ENCODE results near the gene CAMK1G. TPM values are rescaled to one million over a fixed set of nuclear protein-coding genes. Genes with fewer than 3 reads are reported as not detected.

Gene CAMK1G
- total RNA-seq, 4 donors from 2014 or later, result 0.23 to 0.34 TPM; not detected in 2

- DNase-seq (ENCODE audit: low spot score in 2 of 2), result no peak
- no peaks in the 10 kb centered on the region for H3K9me3 ChIP-seq
- H3K4me1 ChIP-seq, result no peaks in the 10 kb centered on the region
- H3K36me3 ChIP-seq, result no peaks in the 10 kb centered on the region
- no peak overlapping the region for H3K4me3 ChIP-seq
- WGBS, result 35% methylated on average over 2 of the region's 2 CpGs
- H3K27me3 ChIP-seq, result peaks cover 4% of the 10 kb centered on the region
- H3K27ac ChIP-seq, result no peak overlapping the region
- TF ChIP-seq EP300 (IDR thresholded peaks at IDR 0.05) (no peak), POLR2A (IDR thresholded peaks at IDR 0.05) (no peak), CTCF (IDR thresholded peaks at IDR 0.05) (no peak), POLR2AphosphoS5 (IDR thresholded peaks at IDR 0.05) (no peak)
These were observed 14.0 kb downstream of the CAMK1G start for GRCh38 chr1:209597499-209597898.

- Histone ChIP-seq H3K9me3 (no peaks in the 10 kb centered on the region), H3K4me3 (no peak overlapping the region), H3K27me3 (peaks cover 4% of the 10 kb centered on the region), H3K36me3 (no peaks in the 10 kb centered on the region), H3K4me1 (no peaks in the 10 kb centered on the region), H3K27ac (no peak overlapping the region)
- whole genome bisulfite sequencing, result 73% methylated on average over 1 of the region's 1 CpG
- DNase-seq (ENCODE audit: low spot score in 2 of 2), result no peak
- no peak for TF ChIP-seq POLR2A (IDR thresholded peaks at IDR 0.05)
- TF ChIP-seq POLR2AphosphoS5 (IDR thresholded peaks at IDR 0.05), result no peak
- TF ChIP-seq CTCF (IDR thresholded peaks at IDR 0.05), result no peak
- no peak for TF ChIP-seq EP300 (IDR thresholded peaks at IDR 0.05)
These were observed 14.7 kb downstream of the CAMK1G start for GRCh38 chr1:209598227-209598626.

GRCh38 chr1:209600541-209600940 is 17.0 kb downstream of the CAMK1G start:
- Histone ChIP-seq H3K27me3 (peaks cover 4% of the 10 kb centered on the region), H3K36me3 (no peaks in the 10 kb centered on the region), H3K27ac (no peak overlapping the region), H3K9me3 (no peaks in the 10 kb centered on the region), H3K4me1 (no peaks in the 10 kb centered on the region), H3K4me3 (no peak overlapping the region)
- TF ChIP-seq POLR2AphosphoS5 (IDR thresholded peaks at IDR 0.05) (no peak), POLR2A (IDR thresholded peaks at IDR 0.05) (no peak), CTCF (IDR thresholded peaks at IDR 0.05) (no peak), EP300 (IDR thresholded peaks at IDR 0.05) (no peak)
- DNase-seq (ENCODE audit: low spot score in 2 of 2), result no peak
- WGBS, result 69% methylated on average over 1 of the region's 1 CpG

GRCh38 chr1:209601809-209602657 is 18.5 kb downstream of the CAMK1G start:
- 43% methylated on average over 5 of the region's 6 CpGs for WGBS

More at GRCh38 chr1:209601809-209602657, 18.5 kb downstream of the CAMK1G start:
- no peak overlapping the region for H3K4me3 ChIP-seq
- no peak overlapping the region for H3K27ac ChIP-seq
- DNase-seq (ENCODE audit: low spot score in 2 of 2), result no peak
- peaks cover 4% of the 10 kb centered on the region for H3K27me3 ChIP-seq
- peaks cover under 1% of the 10 kb centered on the region for H3K4me1 ChIP-seq
- H3K9me3 ChIP-seq, result no peaks in the 10 kb centered on the region
- TF ChIP-seq POLR2AphosphoS5 (IDR thresholded peaks at IDR 0.05) (no peak), POLR2A (IDR thresholded peaks at IDR 0.05) (no peak), CTCF (IDR thresholded peaks at IDR 0.05) (peak; percentile 24 to 58)
- H3K36me3 ChIP-seq, result no peaks in the 10 kb centered on the region
